Measurements from ENCODE around the gene PPP5C.

Gene PPP5C

GRCh38 chr19:46330319-46330918 is 16.5 kb upstream of the PPP5C start:
- no peak for DNase-seq (ENCODE audit: low spot score)

- no peak for DNase-seq (ENCODE audit: low spot score)
Observed at GRCh38 chr19:46337487-46337886, 9.4 kb upstream of the PPP5C start.

GRCh38 chr19:46339446-46339845 is 7.4 kb upstream of the PPP5C start:
- DNase-seq (ENCODE audit: low spot score), result no peak

DNA sequence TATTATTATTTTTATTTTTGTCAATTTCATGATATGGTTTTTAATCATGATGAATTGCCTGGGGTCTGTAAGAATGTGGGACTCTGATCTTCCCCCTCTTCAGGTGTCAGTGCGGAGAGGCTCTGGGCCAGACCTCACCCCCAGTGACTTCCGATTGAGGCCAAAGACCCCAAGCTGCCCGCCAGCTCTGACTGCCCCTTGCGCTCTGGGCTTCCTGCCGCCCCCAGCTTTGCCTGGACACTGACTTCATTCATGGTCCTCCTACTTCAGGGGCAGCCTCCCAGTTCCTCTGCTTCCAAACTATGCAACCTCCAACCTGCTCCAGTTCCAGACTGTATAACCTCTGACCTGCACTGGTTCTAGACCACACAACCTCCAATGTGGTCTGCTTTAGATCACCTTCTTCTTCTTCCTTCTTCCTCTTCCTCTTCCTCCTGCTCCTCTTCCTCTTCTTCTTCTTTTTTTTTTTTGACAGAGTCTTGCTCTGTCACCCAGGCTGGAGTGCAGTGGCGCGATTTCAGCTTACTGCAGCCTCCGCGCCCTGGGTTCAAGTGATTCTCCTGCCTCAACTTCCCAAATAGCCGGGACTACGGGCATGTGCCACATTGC is 6.7 kb upstream of the PPP5C start:
- no peak for DNase-seq (ENCODE audit: low spot score)

GRCh38 chr19:46341937-46342336 is 5.0 kb upstream of the PPP5C start:
- DNase-seq (ENCODE audit: low spot score), result no peak

DNA sequence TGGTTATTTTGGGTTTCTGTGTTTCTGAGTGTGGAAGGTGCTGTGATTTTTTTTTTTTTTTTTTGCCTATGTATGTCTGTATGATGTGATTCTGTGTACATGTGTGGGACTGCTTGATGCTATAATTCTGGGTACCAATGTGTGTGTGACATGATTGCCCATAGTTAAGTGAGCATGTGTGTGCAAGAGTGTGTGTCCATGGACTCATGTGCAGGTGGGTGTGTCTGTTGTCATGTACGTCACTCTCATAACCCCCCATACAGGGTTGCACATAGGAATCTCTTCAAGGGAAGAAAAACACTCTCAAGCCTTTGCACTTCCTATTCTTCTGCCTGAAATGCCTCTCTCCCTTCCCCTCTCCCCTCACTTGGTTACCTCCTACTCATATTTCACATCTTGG is 2.5 kb upstream of the PPP5C start:
- DNase-seq (ENCODE audit: low spot score), result no peak

DNA sequence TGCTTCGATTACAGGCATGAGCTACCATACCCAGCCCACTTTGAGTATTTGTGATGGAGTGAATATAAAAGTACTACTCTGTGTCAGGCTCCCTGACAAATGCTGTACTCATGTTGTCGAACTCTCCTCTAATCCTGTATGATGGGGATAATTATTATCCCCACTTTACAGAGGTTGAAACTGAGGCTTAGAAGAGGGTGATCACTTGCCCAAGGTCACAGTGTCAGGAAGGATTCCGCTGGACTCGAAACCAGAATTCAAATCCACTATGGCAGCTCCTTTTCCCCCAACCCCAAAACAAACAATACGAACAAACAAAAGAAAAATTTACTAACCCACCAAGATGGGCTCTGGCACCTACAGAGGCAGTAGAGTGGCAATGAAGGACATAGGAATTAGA is 1.7 kb upstream of the PPP5C start:
- DNase-seq (ENCODE audit: low spot score), result no peak

DNA sequence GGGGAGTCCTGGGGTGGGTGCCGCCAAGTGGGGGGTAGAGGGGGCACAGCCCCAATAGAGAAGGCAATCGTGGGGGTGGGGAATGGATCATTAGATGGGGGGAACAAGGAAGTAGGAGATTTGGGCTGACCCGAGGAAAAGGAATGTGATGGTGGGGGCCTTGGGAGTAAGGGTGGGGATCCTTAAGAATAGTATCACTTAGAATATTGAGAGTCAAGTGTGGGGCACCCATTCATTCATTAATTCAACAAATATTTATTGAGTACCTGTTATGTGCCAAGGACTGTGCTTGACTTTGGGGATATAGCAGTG is 641 bp downstream of the PPP5C start:
- DNase-seq (ENCODE audit: low spot score), result no peak

- DNase-seq (ENCODE audit: low spot score), result no peak
Observed at GRCh38 chr19:46347985-46348384, 1.1 kb downstream of the PPP5C start.

GRCh38 chr19:46349311-46349993 is 2.6 kb downstream of the PPP5C start:
- no peak for DNase-seq (ENCODE audit: low spot score)

DNA sequence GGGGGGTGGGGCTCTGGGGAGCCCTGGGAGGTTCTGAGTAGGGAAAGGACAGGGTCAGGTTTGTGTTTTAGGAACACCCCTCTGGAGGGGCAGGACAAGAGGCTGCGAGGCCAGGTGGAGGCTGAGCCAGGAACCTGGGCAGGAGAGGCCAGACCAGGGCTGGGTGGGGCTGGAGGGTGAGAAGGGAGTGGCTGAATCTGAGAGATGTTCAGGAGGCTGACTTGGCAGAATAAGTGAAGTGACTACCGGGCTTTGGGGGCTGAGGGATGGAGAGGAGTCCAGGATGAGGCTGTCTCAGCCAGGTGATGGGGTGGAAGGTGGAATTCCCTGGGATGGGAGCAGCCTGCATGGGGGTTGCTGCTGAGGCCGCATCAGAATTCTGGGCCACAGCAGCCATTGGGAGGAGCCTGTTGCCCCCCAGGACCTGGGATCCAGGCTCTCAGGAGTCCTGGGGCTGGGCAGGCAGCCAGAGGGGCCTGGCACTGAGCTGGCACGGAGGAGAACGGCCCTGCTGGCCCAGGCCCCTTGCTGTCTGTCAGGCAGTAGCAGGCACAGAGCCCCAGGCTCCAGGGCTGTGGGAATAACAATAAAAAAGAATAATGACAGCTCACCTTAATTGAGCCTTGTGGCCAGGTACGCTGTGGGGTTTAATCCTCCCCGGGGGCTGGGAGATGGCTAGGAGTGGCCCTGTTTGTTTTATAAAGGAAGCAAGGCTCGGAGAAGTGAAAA is 3.3 kb downstream of the PPP5C start:
- DNase-seq (ENCODE audit: low spot score), result no peak

GRCh38 chr19:46350758-46351159 is 3.9 kb downstream of the PPP5C start:
- no peak for DNase-seq (ENCODE audit: low spot score)

- DNase-seq (ENCODE audit: low spot score), result no peak
Observed at GRCh38 chr19:46351241-46352041, 4.6 kb downstream of the PPP5C start.

DNA sequence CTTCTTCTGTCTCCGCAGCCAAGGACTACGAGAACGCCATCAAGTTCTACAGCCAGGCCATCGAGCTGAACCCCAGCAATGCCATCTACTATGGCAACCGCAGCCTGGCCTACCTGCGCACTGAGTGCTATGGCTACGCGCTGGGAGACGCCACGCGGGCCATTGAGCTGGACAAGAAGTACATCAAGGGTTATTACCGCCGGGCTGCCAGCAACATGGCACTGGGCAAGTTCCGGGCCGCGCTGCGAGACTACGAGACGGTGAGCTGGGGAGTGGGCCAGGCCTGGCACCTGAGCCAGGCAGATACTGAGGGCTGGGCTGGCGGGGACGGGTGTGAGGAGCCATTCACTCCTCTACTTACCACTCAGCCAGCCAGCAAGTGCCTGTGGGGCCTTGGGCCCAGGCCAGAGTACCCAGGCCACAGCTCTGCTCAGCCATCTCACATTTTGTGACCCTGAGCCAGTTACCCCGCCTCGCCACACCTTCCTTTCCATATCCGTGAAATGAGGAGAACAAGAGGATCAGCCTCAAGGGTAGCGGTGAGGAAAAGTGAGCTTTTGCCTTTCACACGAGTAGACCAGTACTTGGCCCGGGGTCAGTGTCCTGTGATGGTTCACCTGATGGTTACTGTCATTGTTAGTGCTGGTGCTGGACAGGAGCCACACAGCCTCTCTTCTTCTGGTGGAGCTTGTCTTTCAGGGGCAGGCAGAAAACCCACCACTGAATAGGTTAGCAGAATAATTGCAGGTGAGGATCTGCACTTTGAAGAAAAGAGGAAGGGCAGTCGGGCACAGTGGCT is 7.0 kb downstream of the PPP5C start:
- no peak for DNase-seq (ENCODE audit: low spot score)

DNA sequence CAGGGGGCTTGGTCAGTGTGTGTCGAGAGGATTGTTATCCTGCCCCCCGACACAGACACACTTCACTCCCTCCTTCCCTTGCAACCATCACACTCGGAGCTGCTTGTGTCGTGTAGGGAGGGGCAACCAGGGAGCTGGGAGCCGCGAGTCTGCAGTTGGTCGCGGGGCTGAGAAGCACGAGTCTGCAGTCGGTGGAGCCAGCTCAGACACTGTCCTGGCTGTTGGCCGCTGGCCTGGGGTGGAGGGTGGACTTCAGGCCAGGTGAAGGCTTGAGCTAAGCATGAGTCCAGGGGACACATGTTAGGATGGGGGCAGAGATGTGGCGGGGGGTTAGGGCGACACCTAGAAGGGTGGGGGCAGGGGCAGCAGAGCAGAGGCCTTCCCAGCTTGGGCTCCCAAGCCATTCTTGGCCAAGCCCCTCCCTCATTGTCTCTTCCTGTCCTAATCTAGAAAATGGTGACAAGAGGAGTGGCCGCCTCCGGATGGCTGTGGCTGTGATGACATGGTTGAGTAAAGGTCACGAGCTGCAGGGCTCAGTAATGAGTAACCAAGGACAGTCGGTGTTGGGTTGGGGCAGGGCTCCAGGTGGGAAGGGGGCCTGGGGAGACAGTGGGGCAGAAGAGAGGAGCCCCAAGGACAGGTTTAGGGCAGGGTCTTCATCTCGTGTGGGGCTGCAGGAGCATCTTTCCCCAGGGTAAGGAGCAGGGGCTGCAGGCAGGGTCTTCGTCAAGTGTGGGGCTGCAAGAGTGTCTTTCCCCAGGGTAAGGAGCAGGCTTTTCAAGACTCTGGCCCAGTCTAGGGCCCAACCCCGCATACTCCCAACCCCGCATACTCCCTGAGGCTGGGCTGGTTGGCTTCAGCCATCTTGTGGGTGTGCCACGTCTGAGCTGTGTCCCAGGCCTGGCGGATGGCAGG is 8.6 kb downstream of the PPP5C start:
- no peak for DNase-seq (ENCODE audit: low spot score)

GRCh38 chr19:46356149-46357055 is 9.5 kb downstream of the PPP5C start:
- DNase-seq (ENCODE audit: low spot score), result no peak

DNA sequence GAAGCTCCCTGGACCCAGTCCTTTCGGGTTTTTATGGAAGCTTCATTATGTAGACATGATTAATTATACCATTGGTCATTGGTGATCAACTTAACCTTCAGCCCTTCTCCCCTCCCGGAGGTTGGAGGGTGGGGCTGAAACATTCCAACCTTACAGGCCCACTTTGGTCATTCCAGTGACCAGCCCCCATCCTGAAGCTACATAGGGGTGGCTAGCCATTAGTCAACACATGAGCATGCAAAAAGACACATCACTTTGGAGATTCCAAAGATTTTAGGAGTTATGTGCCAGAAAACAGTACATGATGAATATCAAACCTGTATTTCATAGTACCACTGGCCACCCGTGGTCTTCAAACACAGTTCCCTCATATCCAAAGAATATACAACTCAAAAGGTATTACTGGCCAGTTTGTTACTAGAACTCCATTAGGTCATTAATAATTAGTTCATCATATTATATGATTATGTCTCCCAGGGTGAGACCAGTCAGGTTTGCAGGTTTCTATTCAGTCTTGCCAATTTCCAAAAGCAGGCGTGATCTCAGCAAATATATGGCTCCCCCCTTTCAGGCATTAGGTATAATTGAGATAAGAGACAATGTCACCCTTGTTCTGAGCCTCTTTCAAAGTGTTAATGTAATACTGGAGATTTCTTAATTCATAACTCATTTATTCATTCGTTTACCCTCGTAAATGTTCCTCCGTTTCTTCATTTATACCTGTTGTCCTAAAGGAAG is 11.1 kb downstream of the PPP5C start:
- no peak for DNase-seq (ENCODE audit: low spot score)

DNA sequence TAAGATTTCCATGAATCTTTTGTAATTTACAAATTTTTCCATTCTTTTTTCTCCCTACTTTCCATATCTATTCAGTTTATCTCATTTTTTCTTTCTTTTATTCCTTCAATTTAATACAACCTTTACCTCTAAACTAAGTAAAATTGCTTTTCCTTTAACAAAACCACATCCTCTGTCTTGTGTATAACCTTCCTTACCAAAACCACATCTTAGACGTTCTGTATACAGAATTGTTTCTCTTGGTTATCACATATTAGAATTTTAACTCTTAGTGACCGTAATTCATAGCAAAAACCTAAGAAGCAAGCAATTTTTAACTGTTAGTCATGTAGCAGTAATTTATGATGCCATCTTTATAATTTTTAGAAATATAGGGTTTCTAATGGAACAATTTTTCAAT is 15.0 kb downstream of the PPP5C start:
- no peak for DNase-seq (ENCODE audit: low spot score)

All from SK-N-DZ (cell line).